Muscle layer of duodenum (tissue), 2 donors: ENCODE measurements around the gene VASH2.

Experiments used
- H3K27ac ChIP-seq: one replicate; pipeline ENCODE4 v1.7.0; 2013; ENCODE audit warnings: mild to moderate bottlenecking, low read length
- H3K27me3 ChIP-seq: one replicate; pipeline ENCODE4 v1.7.0; 2013; ENCODE audit warnings: low read depth, mild to moderate bottlenecking, control low read depth, low read length
- H3K36me3 ChIP-seq, 2 donors: one replicate each; pipeline ENCODE4 v1.7.0; 2013; ENCODE audit warnings: low read length in 2 of 2, control low read depth in 1 of 2, mild to moderate bottlenecking in 1 of 2; ENCODE audit not compliant: insufficient read depth in 2 of 2, control insufficient read depth in 1 of 2
- H3K4me1 ChIP-seq, 2 donors: one replicate each; pipeline ENCODE4 v1.7.0; 2013; ENCODE audit warnings: low read length in 2 of 2, mild to moderate bottlenecking in 2 of 2, control low read depth in 1 of 2, moderate library complexity in 1 of 2; ENCODE audit not compliant: insufficient read depth in 2 of 2, control insufficient read depth in 1 of 2
- H3K4me3 ChIP-seq, 2 donors: one replicate each; pipeline ENCODE4 v1.7.0; 2013; ENCODE audit warnings: low read length in 2 of 2, low read depth in 1 of 2, mild to moderate bottlenecking in 1 of 2
- H3K9me3 ChIP-seq, 2 donors: one replicate each; pipeline ENCODE4 v1.7.0; 2013; ENCODE audit warnings: low read length in 2 of 2, control low read depth in 1 of 2, mild to moderate bottlenecking in 1 of 2; ENCODE audit not compliant: control insufficient read depth in 1 of 2
- donor health status: healthy.

The VASH2 gene

DNA sequence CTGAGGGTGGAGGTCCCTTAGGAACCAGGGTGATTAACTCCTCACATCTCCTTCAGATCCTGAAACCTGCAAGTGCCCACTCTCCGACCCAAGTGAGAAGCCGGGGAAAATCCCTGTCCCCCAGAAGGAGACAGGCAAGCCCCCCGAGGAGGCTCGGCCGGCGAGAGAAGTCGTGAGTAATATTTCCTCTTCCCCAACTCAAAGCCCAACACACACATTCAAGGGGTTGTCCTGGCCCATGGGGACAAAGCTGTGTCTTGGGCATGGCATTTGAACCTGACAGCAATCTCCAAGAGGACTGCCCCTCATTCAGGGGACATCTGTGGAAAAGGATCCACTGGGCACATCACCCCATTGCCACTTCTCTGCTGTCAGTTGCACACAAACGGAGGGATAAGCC lies 23.6 kb downstream of the VASH2 start:
- Histone ChIP-seq H3K27me3 (no peaks in the 10 kb centered on the region), H3K4me1 (no peaks in the 10 kb centered on the region), H3K4me3 (no peak overlapping the region)

DNA sequence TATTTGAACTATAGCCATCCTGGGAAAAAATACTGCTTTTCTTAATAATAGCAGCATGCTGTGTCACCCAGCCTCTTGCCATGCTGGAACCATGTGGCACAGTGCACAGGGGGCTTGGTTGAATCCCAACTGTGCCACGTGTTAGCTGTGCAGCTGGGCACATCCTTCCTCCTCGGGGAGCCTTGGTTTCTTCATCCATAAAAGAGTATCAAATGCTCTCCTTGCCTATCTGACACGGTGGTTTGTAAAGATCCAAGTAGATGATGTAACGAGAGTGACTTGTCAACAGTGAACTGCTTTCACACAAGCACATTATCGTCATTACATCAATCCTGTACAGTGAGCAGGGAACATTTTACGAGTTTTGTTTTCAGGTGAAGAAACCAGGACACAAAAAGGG lies 24.4 kb downstream of the VASH2 start:
- H3K4me3 ChIP-seq, result no peak overlapping the region
- H3K9me3 ChIP-seq, result no peaks in the 10 kb centered on the region
- H3K36me3 ChIP-seq, result no peaks in the 10 kb centered on the region
- H3K27ac ChIP-seq, result no peak overlapping the region
- H3K27me3 ChIP-seq, result no peaks in the 10 kb centered on the region
- no peaks in the 10 kb centered on the region for H3K4me1 ChIP-seq

More for the DNA sequence above, 23.6 kb downstream of the VASH2 start:
- no peaks in the 10 kb centered on the region for H3K36me3 ChIP-seq
- no peak overlapping the region for H3K27ac ChIP-seq
- no peaks in the 10 kb centered on the region for H3K9me3 ChIP-seq

DNA sequence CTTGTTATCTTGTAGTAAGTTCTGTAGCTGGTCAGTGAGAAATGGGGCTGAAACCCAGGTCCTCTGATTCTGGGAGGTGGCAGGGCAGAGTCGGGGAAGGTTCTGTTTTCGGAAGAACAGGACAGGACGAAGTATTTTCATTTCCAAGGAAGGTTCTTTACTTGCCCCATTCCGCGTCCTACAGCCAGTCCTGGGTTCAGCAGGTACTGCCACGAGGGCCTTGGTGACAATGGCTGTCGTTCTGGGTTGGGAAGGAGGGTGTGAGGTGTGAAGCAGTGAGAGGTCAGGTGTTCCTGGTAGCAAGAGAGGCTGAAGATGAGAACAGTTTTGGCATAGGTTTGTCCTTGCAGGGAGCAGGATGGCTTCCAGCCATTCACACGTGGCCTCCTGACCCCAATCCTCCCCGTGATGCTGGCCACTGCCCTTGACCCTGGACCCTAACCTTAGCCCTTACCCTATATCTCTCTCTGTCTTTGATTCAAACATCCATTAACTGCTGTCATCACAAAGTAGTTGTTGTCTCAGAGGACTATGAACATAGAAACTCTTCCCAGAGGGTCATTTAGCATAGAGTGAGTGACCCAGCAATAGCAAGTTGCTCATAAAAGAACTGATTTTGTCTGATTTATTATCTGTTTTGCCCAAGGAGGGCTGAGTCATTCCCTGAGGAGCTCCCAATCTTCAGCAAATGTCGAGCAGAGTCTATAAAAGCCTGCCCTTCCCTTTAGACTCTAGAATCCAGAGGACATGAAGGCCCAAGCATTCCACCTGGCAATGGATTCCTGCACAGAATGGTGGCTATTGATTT lies 25.0 kb downstream of the VASH2 start:
- no peaks in the 10 kb centered on the region for H3K36me3 ChIP-seq

DNA sequence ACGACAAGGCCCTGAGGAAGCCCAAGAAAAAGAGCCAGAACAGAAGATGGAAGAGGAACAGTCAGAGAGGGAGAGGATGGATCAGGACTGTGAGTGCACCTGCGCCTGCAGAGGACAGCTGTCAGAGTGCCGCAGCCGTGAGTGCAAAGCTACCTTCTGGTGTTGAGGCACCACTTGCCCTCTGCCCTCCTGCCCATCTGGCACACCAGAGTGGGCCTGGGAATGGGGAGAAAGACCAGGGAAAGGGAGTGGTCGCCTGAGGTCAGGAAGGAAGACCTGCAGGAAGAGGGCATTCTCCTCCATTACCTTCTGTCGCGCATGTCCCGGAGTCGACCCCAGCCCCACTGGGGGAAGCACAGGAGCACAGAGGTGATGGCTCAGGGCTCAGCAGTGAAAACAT lies 26.2 kb downstream of the VASH2 start:
- Histone ChIP-seq H3K4me3 (no peak overlapping the region), H3K27ac (no peak overlapping the region), H3K27me3 (no peaks in the 10 kb centered on the region), H3K36me3 (no peaks in the 10 kb centered on the region), H3K4me1 (peaks cover 0 to 6% of the 10 kb centered on the region in 2 donors), H3K9me3 (no peaks in the 10 kb centered on the region)

More for the DNA sequence above, 25.0 kb downstream of the VASH2 start:
- no peaks in the 10 kb centered on the region for H3K27me3 ChIP-seq
- no peak overlapping the region for H3K4me3 ChIP-seq
- no peaks in the 10 kb centered on the region for H3K4me1 ChIP-seq
- H3K27ac ChIP-seq, result no peak overlapping the region
- H3K9me3 ChIP-seq, result no peaks in the 10 kb centered on the region

DNA sequence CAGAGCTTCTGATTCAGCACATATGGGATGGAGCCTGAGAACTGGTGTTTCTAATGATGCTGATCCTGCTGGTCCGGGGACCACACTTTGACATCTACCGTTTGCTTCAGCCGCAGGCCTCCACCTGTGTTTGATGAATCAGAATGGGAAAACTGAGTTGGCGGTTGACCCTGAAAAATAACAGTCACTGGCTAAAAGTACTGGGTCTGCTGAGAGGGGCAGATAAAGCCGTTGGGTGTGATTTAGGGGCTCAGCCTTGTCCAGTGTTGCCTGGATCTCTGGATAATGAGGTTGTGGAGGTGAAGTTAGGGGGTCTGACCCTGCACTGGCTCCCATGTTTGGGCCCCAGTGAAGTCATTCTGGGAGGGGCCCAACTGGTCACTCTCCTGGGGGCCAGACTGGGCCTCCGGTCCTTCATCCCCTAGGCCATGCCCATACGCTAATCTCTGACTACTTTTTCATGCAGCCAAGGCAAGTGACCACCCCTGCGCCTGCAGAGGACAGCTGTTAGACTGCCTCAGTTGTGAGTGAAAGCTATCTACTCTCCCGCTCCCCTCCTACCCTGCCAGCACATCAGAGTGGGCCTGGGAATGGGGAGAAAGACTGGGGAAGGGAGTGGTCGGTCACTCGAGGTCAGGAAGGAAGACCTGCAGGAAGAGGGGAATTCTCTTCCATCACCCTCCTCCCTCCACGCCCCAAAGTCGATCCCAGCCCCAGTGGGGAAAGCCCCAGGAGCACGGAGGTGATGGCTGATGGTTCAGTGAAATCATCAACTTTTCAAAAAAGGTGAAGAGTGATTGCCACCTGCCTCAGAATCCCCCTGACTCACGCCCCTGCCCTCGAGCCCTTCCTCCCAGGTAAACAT lies 27.7 kb downstream of the VASH2 start:
- no peak overlapping the region for H3K4me3 ChIP-seq
- no peaks in the 10 kb centered on the region for H3K36me3 ChIP-seq
- no peaks in the 10 kb centered on the region for H3K27me3 ChIP-seq
- no peak overlapping the region for H3K27ac ChIP-seq
- no peaks in the 10 kb centered on the region for H3K9me3 ChIP-seq
- H3K4me1 ChIP-seq, result peaks cover 0 to 6% of the 10 kb centered on the region in 2 donors

DNA sequence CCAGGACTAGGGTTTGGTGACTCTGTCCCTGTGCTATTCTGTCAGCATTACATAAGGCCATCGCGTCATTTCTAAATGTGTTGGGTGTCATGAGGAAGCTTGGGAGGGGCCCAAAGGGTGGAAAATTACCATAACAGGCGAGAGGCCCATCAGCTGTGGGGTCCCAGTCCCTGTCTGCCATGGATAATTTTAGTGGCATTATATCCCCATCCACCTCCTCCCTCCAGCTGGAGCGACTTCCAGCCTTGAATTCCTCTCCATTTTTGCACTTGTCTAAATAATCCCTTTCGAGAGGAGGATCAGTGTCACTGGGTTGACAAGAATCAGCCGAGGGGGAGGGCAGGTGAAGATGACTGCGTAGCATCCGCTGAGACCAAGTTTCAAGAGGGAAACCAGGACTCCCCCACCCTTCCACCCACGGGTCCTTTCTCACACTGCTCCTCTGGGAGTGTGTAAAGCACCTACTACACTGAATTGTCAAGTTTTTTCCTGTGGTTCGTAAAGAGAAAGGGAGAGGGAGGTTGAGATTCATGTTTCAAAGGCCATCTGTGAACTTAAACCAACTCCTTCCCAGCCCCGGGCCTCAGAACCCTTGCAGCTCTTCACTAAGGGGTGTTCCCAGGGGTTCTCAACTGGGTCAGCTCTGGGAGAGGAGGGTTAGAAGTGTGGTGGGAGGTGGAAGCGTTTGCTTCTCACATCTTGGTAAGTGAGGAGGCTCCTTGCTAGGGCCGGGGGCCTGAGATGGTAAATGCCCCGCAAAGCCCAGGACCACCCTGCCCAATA lies 29.2 kb downstream of the VASH2 start:
- Histone ChIP-seq H3K27me3 (no peaks in the 10 kb centered on the region), H3K4me1 (peaks cover 0 to 6% of the 10 kb centered on the region in 2 donors), H3K4me3 (no peak overlapping the region), H3K9me3 (no peaks in the 10 kb centered on the region), H3K36me3 (no peaks in the 10 kb centered on the region), H3K27ac (no peak overlapping the region)

DNA sequence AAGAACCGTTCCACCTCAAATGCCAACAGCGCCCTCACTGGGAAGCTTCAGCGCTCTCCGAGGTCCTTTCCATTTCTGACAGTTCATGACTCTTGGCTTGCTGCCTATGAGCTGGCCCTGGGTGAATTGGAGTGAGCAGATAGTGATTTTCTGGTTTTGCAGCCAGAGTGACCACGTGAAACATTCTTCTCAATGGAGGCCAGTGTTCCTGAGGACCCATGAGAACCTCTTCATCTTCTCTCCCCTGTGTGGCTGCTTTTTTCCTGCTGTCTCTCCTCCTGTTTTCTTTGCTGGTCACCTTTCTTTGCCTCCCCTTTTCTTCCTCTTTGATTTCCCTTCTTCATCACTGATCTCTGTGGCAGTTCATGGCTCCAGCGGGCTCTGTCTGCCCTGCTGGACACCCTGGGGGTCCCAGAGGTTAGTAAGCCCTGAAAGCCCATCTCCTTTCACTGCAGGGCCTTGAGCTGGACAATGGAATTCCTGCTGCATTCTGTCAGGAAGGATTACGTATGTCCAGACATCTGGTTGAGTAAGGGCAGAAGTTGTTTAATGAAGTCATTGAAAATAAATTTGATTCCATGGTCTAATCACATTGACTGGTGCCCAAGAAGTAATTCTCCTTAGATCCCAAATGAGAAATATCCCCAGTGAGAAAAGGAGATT lies 29.9 kb downstream of the VASH2 start:
- Histone ChIP-seq H3K27me3 (no peaks in the 10 kb centered on the region), H3K27ac (no peak overlapping the region), H3K9me3 (no peaks in the 10 kb centered on the region), H3K36me3 (no peaks in the 10 kb centered on the region), H3K4me3 (no peak overlapping the region), H3K4me1 (peaks cover 0 to 6% of the 10 kb centered on the region in 2 donors)

DNA sequence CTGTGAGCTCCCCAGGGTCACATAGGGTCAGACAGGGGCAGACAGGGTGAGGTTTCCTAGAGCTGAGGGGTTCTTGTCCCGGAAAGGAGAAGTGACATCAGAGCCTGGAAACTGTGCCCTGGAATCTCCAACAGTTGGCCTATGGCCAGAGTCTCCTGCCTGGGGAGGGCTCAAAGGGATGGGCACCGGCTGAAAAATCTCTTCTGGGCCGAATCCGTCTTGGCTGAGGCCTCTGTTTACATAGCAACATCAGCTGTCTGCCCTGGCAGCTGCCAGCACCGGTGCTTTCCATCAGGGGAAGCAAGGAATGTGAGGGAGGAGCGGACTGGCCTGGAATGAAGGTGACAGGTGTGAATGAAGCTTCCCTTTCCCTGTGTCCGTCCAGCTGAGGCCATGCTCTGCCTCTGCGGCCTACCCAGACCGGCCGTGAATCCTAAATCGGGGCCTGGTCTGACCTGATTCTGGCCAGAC lies 30.7 kb downstream of the VASH2 start:
- no peak overlapping the region for H3K4me3 ChIP-seq
- peaks cover 0 to 6% of the 10 kb centered on the region in 2 donors for H3K4me1 ChIP-seq
- H3K27ac ChIP-seq, result no peak overlapping the region

DNA sequence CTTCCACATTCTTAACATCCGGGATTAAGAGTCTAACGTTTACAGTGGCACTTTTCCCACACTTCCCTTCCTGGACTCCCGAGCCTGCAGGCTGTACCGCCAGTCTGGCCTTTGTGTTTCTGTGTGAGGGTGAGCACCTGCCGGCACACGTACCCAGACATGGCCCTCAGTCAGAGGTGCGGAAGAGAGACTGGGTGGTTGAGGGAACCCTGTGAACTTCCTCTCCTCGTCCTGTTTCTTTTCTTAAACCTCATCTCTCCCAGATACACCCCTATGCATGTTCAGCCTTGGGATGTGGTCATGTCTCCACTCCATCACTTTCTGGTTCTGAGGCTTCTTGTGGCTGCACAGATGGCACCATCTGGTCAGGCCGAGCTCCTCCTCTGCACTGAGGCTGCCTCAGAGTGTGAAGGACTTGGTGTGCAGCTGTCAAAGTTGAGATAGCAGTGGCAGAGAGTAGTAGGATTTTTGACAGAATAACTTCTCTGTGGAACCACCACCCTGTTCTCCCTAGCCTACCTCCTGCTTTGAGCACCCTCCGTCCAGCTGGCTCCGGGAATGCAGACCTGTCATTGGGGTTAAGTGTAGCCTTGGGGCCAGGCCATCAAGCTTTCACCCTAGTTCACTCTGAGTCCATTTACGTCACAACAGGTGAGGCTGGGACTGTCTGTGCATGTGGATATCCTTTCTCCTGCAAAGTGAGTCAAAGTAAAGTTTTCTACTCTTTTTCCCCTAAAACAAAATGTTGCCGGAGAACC lies 31.4 kb downstream of the VASH2 start:
- H3K4me3 ChIP-seq, result no peak overlapping the region
- no peaks in the 10 kb centered on the region for H3K36me3 ChIP-seq
- H3K27ac ChIP-seq, result no peak overlapping the region

More for the DNA sequence above, 30.7 kb downstream of the VASH2 start:
- H3K27me3 ChIP-seq, result no peaks in the 10 kb centered on the region
- no peaks in the 10 kb centered on the region for H3K36me3 ChIP-seq
- H3K9me3 ChIP-seq, result no peaks in the 10 kb centered on the region

DNA sequence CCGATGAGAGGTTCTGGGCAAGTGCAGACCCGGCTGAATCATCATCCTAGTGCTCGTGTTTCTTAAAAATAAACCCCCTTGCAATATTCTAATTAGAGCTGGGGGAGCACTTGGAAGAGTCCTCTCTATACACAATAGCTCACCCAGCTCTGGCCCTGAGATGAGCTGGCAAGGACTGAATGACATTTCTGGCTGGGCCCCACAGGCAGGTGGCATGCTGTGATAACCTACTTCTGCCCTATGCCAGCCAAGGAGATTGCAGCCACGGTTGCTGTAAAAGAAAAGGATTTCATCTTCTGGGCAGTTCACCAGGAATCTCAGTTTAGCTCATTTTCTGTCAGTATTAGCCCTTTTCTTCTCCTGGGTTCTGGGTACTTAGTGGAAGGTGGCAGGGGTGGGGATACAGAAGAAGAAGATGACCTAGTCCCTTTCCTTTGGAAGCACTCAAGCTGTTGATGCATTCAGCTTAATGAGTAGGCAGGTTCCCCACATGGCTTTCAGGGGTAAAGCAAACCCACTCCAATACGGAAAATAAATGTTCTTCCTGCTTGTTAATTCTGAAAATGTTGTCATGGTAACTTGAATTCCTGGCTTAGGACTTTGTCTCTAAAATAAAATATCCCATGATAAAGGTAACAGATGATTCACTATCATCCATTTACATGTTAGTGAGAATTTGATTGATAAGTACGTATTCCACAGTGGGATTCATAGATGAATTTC lies 32.2 kb downstream of the VASH2 start:
- Histone ChIP-seq H3K4me3 (no peak overlapping the region), H3K27me3 (no peaks in the 10 kb centered on the region), H3K36me3 (no peaks in the 10 kb centered on the region), H3K9me3 (no peaks in the 10 kb centered on the region), H3K27ac (no peak overlapping the region), H3K4me1 (peaks cover 0 to 6% of the 10 kb centered on the region in 2 donors)

More for the DNA sequence above, 31.4 kb downstream of the VASH2 start:
- peaks cover 0 to 6% of the 10 kb centered on the region in 2 donors for H3K4me1 ChIP-seq
- no peaks in the 10 kb centered on the region for H3K9me3 ChIP-seq
- no peaks in the 10 kb centered on the region for H3K27me3 ChIP-seq
